K562 (cell line): Measurements from ENCODE around the gene PTPRG. TPM values are rescaled to one million over a fixed set of nuclear protein-coding genes. Genes with fewer than 3 reads are reported as not detected.

Experiments used
- ATAC-seq: fragments of 200-7000 bp; cut with Tn5 transposase; 3 replicates; pipeline ENCODE4 v1.9.1; 2020; ENCODE audit warnings: moderate library complexity
- BruUV-seq: library from RNA; stranded (reverse); fragments of 400-500 nt; replicated peaks from 2 replicates; lab custom pipeline; 2021; lab: Mats Ljungman, UMichigan
- CTCF ChIA-PET: fragments of 300-600 bp; formaldehyde crosslinking; extraction: SDS; loops from one replicate; lab custom pipeline; 2021; ENCODE audit warnings: low intra/inter-chr PET ratio; lab: Yijun Ruan, JAX
- POLR2A ChIA-PET: fragments of 300-600, 350-650 bp; sonication (Branson Sonifier 250); formaldehyde crosslinking; extraction: SDS; loops from one replicate; lab custom pipeline; 2021; ENCODE audit warnings: antibody characterized with exemption, inconsistent platforms; lab: Yijun Ruan, JAX
- DNase-seq, 4 experiments: peaks; one replicate each; pipeline versions ENCODE4 v3.0.0 to v3.0.0-alpha.2; 2011 to 2018; ENCODE audit warnings: low spot score in 3 of 4, mixed read lengths in 3 of 4; ENCODE audit errors: extremely low read depth in 1 of 4
- FAIRE-seq: peaks from 2 replicates; lab custom pipeline; 2011; peaks lifted over from hg19 to GRCh38; lab: Jason Lieb, UNC
- H2AFZ ChIP-seq: 2 replicates; pipeline ENCODE4 v1.6.0; 2011; ENCODE audit warnings: low read depth, low read length, control low read depth, inconsistent platforms
- H3K27ac ChIP-seq: fragments of 200-600 bp; 3 replicates; pipeline ENCODE4 v1.8.0; 2011; ENCODE audit warnings: low read depth, mild to moderate bottlenecking, control low read depth, inconsistent platforms, low read length, moderate library complexity, mixed read lengths; ENCODE audit errors: extremely low read depth
- H3K27me3 ChIP-seq, 2 experiments: fragments of 300-600 bp in 1 of 2; 2 replicates in 1 of 2; 3 replicates in 1 of 2; pipeline versions ENCODE4 v1.6.0 to v1.8.0; 2011; ENCODE audit warnings: inconsistent platforms in 2 of 2, low read length in 2 of 2, mild to moderate bottlenecking in 1 of 2, mixed read lengths in 1 of 2, moderate library complexity in 1 of 2; ENCODE audit not compliant: control insufficient read depth in 2 of 2, insufficient read depth in 2 of 2
- H3K36me3 ChIP-seq: fragments of 300-600 bp; 3 replicates; pipeline ENCODE4 v1.8.0; 2011; ENCODE audit warnings: mild to moderate bottlenecking, low read length, inconsistent platforms; ENCODE audit not compliant: control insufficient read depth, insufficient read depth
- H3K4me1 ChIP-seq, 2 experiments: fragments of 200-600 bp in 1 of 2; replicated peaks in 1 of 2; 2 replicates in 1 of 2; 3 replicates in 1 of 2; pipeline versions ENCODE4 v1.5.1 to v1.8.0; 2011; ENCODE audit warnings: inconsistent platforms in 2 of 2, low read length in 2 of 2, mild to moderate bottlenecking in 1 of 2, mixed read lengths in 1 of 2, moderate library complexity in 1 of 2; ENCODE audit not compliant: control insufficient read depth in 2 of 2, insufficient read depth in 2 of 2
- H3K4me2 ChIP-seq: 2 replicates; pipeline ENCODE4 v1.6.1; 2011; ENCODE audit warnings: low read length, control low read depth, inconsistent platforms, mixed read lengths; ENCODE audit not compliant: insufficient read depth
- H3K4me3 ChIP-seq: fragments of 200-600 bp; sonication (generic), shearing (Covaris generic); 2 replicates; pipeline ENCODE4 v1.5.1; 2016; ENCODE audit warnings: control low read depth, inconsistent platforms
- H3K79me2 ChIP-seq: fragments of 200-600 bp; 3 replicates; pipeline ENCODE4 v1.8.0; 2011; ENCODE audit warnings: low read length, inconsistent platforms; ENCODE audit not compliant: control insufficient read depth, insufficient read depth
- H3K9ac ChIP-seq, 2 experiments: 2 replicates each; pipeline versions ENCODE4 v1.6.0 to v1.6.1; 2011; ENCODE audit warnings: low read depth in 2 of 2, low read length in 2 of 2, control low read depth in 1 of 2, inconsistent platforms in 1 of 2, mild to moderate bottlenecking in 1 of 2, mixed read lengths in 1 of 2; ENCODE audit not compliant: insufficient read depth in 1 of 2
- H3K9me1 ChIP-seq: one replicate; pipeline ENCODE4 v1.6.0; 2011; ENCODE audit warnings: inconsistent platforms, mild to moderate bottlenecking, low read length, moderate library complexity; ENCODE audit not compliant: control insufficient read depth, insufficient read depth
- H3K9me3 ChIP-seq: replicated peaks from 2 replicates; pipeline ENCODE4 v1.5.1; 2011; ENCODE audit warnings: low read depth, low read length, inconsistent platforms; ENCODE audit not compliant: control insufficient read depth, insufficient read depth
- H4K20me1 ChIP-seq: replicated peaks from 2 replicates; pipeline ENCODE4 v1.6.1; 2011; ENCODE audit warnings: low read length, inconsistent platforms, mixed read lengths; ENCODE audit not compliant: control insufficient read depth, insufficient read depth
- CHCHD3 ChIP-seq: fragments of 250-450 bp; sonication (Bioruptor Pico); IDR thresholded peaks from 2 replicates; pipeline ENCODE4 v2.1.2; 2022; ENCODE audit warnings: mild to moderate bottlenecking
- CTCFL ChIP-seq: IDR thresholded peaks from 2 replicates; pipeline ENCODE4 v1.6.1; 2011; ENCODE audit warnings: borderline replicate concordance, low read depth, mild to moderate bottlenecking, moderate library complexity, low read length; ENCODE audit not compliant: insufficient read depth, poor library complexity, severe bottlenecking
- FOXK1 ChIP-seq: sonication (generic); formaldehyde crosslinking; IDR thresholded peaks from 2 replicates; pipeline ENCODE4 v1.8.0; 2022; ENCODE audit warnings: missing genetic modification reagents, mild to moderate bottlenecking, borderline replicate concordance
- GTF2A2 ChIP-seq: IDR thresholded peaks from 2 replicates; pipeline ENCODE4 v1.6.1; 2016; ENCODE audit warnings: mild to moderate bottlenecking, missing genetic modification characterization, missing compliant biosample characterization
- MBD2 ChIP-seq: sonication (generic); IDR thresholded peaks from 2 replicates; pipeline ENCODE4 v1.6.1; 2016; ENCODE audit warnings: low read depth, borderline replicate concordance
- MYNN ChIP-seq, 2 experiments: sonication (generic); formaldehyde crosslinking in 1 of 2; IDR thresholded peaks; 2 replicates each; pipeline versions ENCODE4 v1.5.0 to v1.6.1; 2016 to 2020; ENCODE audit warnings: antibody characterized with exemption in 1 of 2, missing genetic modification reagents in 1 of 2
- NFE2 ChIP-seq: IDR thresholded peaks from 2 replicates; pipeline ENCODE4 v1.6.1; 2014; ENCODE audit warnings: antibody characterized with exemption, low read depth
- NFRKB ChIP-seq: fragments of 450-650 bp; IDR thresholded peaks from 2 replicates; pipeline ENCODE4 v1.6.1; 2016; ENCODE audit warnings: low read depth
- PHTF2 ChIP-seq: fragments of 250-450 bp; sonication (Bioruptor Pico); IDR thresholded peaks from 2 replicates; pipeline ENCODE4 v1.5.0; 2021; ENCODE audit warnings: mild to moderate bottlenecking
- PML ChIP-seq: IDR thresholded peaks from 2 replicates; pipeline ENCODE4 v1.6.1; 2012; ENCODE audit warnings: low read length, inconsistent platforms
- PRPF4 ChIP-seq: fragments of 200-400 bp; formaldehyde crosslinking; IDR thresholded peaks from one replicate; pipeline ENCODE4 v1.6.1; 2017; ENCODE audit warnings: low read length, low read depth, mild to moderate bottlenecking; ENCODE audit not compliant: insufficient read depth, poor library complexity, severe bottlenecking
- RNF2 ChIP-seq: sonication (generic); IDR thresholded peaks from 2 replicates; pipeline ENCODE4 v1.6.1; 2016
- SAFB ChIP-seq: fragments of 200-400 bp; formaldehyde crosslinking; IDR thresholded peaks from 2 replicates; pipeline ENCODE4 v1.6.1; 2017; ENCODE audit warnings: low read depth, low read length, borderline replicate concordance
- SMARCA5 ChIP-seq: fragments of 450-650 bp; IDR thresholded peaks from 2 replicates; pipeline ENCODE4 v1.6.1; 2016
- SNAPC5 ChIP-seq: fragments of 250-450 bp; sonication (Bioruptor Pico); IDR thresholded peaks from 2 replicates; pipeline ENCODE4 v1.8.0; 2021; ENCODE audit warnings: moderate library complexity, mild to moderate bottlenecking, inconsistent platforms
- SUPT5H ChIP-seq: fragments of 450-650 bp; IDR thresholded peaks from 2 replicates; pipeline ENCODE4 v1.6.1; 2016
- USF1 ChIP-seq: sonication (generic); formaldehyde crosslinking; IDR thresholded peaks from 2 replicates; pipeline ENCODE4 v1.9.0; 2022; ENCODE audit warnings: mild to moderate bottlenecking, missing genetic modification reagents
- ZNF140 ChIP-seq: fragments of 250-450 bp; sonication (Bioruptor Pico); IDR thresholded peaks from 2 replicates; pipeline ENCODE4 v1.8.0; 2021; ENCODE audit warnings: moderate library complexity, mild to moderate bottlenecking, inconsistent platforms
- ZNF212 ChIP-seq: fragments of 450-650 bp; formaldehyde crosslinking; IDR thresholded peaks from 2 replicates; pipeline ENCODE4 v1.4.0; 2020; ENCODE audit warnings: mild to moderate bottlenecking
- ZNF398 ChIP-seq: fragments of 250-450 bp; sonication (Bioruptor Pico); IDR thresholded peaks from 2 replicates; pipeline ENCODE4 v1.8.0; 2021; ENCODE audit warnings: moderate library complexity, mild to moderate bottlenecking, inconsistent platforms
- WGBS: fragments of 100-300 bp; shearing (Covaris generic); methylation state at CpG from one replicate; pipeline ENCODE4 v1.1.6; 2016; ENCODE audit warnings: low coverage, mixed read lengths; ENCODE audit not compliant: insufficient coverage; ENCODE audit errors: missing lambda C conversion rate; 5-methylcytosine and 5-hydroxymethylcytosine counted together
- in situ Hi-C: fragments of 300-500 bp; cut with MboI; formaldehyde crosslinking; loops from 4 replicates; pipeline ENCODE4 v1.15.0; 2018; ENCODE audit warnings: inconsistent platforms, mixed read lengths
- intact Hi-C: fragments of 100-400 bp; cut with micrococcal nuclease; formaldehyde crosslinking; loops from 2 replicates; pipeline ENCODE4 v1.14.2; 2022
- polyA plus RNA-seq, 8 experiments: library from polyadenylated mRNA; depleted of rRNA in 4 of 8; stranded (reverse) in 5 of 8; unstranded in 3 of 8; fragments of >200 nt; fragmentation: Nextera tagmentation in 2 of 8; fragmentation: Illumina TruSeq in 1 of 8; extraction: Ambion mirVana in 2 of 8; extraction: Trizol in 1 of 8; gene quantifications; 2 replicates each; pipeline versions ENCODE4 v1.2.1 to v1.2.3, GENCODE V29; 2011 to 2014; ENCODE audit warnings: inconsistent platforms in 1 of 8, missing spikeins in 1 of 8
- total RNA-seq, 7 experiments: library from RNA; depleted of rRNA in 6 of 7; stranded (reverse); fragments of >200 nt in 6 of 7; fragmentation: Illumina TruSeq in 2 of 7; extraction: Trizol in 2 of 7; gene quantifications; 2 replicates each; pipeline versions ENCODE4 v1.2.1 to v1.2.3, GENCODE V29; 2011 to 2021; ENCODE audit warnings: low replicate concordance in 1 of 7

PTPRG gene
- total and polyA plus RNA-seq, 9 of the 15 experiments (the other 6 are each of a cell fraction or from before 2014, with no cell fraction given): 0.16 TPM; not detected in 8

- Histone ChIP-seq H3K4me1 (no peaks in the 10 kb centered on the region), H4K20me1 (no peaks in the 10 kb centered on the region), H3K27me3 (no peaks in the 10 kb centered on the region), H3K79me2 (no peaks in the 10 kb centered on the region), H2AFZ (no peak overlapping the region), H3K9me1 (no peaks in the 10 kb centered on the region), H3K4me3 (no peak overlapping the region), H3K9me3 (no peaks in the 10 kb centered on the region), H3K9ac (no peak overlapping the region), H3K36me3 (no peaks in the 10 kb centered on the region), H3K4me2 (no peak overlapping the region), H3K27ac (no peak overlapping the region)
- in situ Hi-C loops (no loop called here), intact Hi-C loops (no loop called here)
- BruUV-seq: no TSS peak
- WGBS: 5% methylated on average over 2 of the region's 3 CpGs
- no peak for ATAC-seq
- no peak for TF ChIP-seq ZNF212 (CRISPR knock-in tag)
- TF ChIP-seq SUPT5H: no peak
- no peak for TF ChIP-seq PML
- no peak for TF ChIP-seq CTCFL
- no peak for TF ChIP-seq ZNF398 (CRISPR knock-in tag)
- no peak for TF ChIP-seq PRPF4
- TF ChIP-seq SMARCA5: no peak
- TF ChIP-seq NFE2: no peak
- no peak for TF ChIP-seq CHCHD3 (CRISPR knock-in tag)
- TF ChIP-seq PHTF2 (CRISPR knock-in tag): no peak
- TF ChIP-seq ZNF140: no peak
- no peak for TF ChIP-seq RNF2
- no peak for TF ChIP-seq MYNN (IDR thresholded peaks at IDR 0.05)
- no peak for TF ChIP-seq MYNN (CRISPR knock-in tag; IDR thresholded peaks at IDR 0.05)
- no peak for TF ChIP-seq SNAPC5 (CRISPR knock-in tag)
- TF ChIP-seq SAFB: no peak
- TF ChIP-seq FOXK1 (CRISPR knock-in tag): no peak
- TF ChIP-seq USF1 (CRISPR knock-in tag): no peak
- no peak for TF ChIP-seq MBD2
- no peak for TF ChIP-seq NFRKB
- TF ChIP-seq GTF2A2 (tag): no peak
- CTCF ChIA-PET: no interaction called here
- DNase-seq: no peak
- FAIRE-seq: no peak
- POLR2A ChIA-PET: no interaction called here
These were observed 400.5 kb downstream of the PTPRG start for GRCh38 chr3:61961900-61962299.
